ENCODE measurements around the gene UBL3.

The UBL3 gene

DNA sequence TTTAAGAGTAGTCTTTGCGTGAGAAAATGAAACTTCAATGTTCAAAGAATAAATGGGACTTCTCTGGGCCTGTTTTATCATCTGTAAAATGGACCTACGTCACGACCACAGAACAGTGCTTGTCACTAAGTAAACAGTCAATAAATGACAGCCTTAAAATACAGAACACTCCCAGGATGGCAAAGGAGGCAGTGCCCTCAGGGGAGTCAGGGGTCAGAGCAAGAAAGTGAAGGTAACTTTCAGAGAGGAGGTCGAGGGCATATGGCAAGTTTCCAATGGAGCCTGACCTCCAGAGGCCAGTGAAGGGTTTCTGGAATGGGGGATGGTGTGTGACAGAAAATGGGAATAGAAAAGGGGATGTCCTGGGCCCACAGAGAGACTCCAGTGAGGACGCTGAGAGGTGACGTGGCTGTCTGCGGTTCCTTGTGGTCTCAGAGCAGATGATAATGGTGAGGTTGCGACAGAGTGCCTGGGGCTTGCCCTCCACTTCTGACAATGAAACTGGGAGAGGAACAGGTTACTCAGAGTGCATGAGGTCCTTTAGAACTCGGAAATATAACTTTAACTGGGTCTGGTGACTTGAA is 91.8 kb downstream of the UBL3 start:
- no peak for DNase-seq (ENCODE audit: low spot score)

DNA sequence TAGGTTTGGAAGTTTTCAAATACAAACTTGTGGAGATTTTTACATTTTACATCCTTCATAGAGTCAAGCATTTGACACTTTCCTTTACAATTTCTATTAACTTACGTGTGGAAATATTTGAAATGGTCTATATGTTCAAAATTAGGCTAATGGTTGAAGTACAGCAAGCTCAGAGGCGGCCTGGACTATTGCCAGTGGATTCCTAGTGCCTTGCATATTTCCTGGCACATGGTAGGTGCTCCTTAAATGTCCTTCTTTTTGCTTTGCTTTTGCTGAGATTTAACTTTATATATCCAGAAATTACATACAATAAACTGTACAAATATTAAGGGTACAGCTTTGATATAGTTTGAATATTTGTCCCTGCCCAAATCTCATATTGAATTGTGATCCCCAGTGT is 93.9 kb downstream of the UBL3 start:
- DNase-seq (ENCODE audit: low spot score): no peak

DNA sequence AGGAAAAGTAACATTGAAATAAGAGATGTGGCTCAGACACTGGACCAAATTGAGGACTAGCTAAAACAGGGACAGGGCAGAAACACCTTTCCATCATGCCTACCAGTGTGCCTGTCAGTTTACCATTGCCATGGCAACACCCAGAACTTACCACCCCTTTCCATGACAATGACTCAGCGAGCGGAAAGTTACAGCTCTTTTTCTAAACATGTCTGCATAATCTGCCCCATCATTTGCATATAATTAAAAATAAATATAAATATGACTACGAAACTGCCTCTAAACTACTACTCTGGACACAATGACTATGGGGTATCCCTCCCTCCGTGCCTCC is 96.0 kb downstream of the UBL3 start:
- no peak for DNase-seq (ENCODE audit: low spot score)

DNA sequence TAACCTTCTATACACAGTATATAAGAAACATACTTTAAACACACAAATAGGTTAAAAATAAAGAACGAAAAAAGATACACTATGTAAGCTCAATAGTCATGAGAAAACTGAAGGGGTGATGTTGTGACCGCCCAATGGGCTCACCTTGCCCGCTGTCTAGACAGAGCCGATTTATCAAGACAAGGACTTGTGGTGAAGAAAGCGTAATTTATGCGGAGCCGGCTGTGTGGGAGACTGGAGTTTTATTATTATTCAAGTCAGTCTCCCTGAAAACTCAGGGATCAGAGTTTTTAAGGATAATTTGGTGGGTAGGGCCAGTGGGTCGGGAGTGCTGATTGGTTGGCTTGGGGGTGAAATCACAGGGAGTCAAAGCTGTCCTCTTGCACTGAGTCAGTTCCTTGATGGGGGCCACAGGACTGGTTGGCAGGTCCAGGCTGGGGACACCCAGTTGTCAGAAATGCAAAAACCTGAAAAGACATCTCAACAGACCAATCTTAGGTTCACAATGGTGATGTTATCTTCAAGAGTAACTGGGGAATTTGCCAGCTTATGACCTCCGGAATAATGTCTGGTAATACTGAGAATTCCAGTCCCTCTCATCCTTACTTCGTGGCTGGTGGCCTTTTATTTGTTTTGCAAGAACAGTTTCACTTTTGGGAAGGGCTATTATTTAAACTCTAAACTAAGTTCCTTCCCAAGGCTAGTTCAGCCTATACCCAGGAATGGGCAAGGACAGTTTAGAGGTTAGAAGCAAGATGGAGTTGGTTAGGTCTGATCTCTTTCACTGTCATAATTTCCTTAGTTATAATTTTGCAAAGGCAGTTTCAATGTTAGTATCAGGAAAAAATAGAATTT is 96.6 kb downstream of the UBL3 start:
- no peak for DNase-seq (ENCODE audit: low spot score)

DNA sequence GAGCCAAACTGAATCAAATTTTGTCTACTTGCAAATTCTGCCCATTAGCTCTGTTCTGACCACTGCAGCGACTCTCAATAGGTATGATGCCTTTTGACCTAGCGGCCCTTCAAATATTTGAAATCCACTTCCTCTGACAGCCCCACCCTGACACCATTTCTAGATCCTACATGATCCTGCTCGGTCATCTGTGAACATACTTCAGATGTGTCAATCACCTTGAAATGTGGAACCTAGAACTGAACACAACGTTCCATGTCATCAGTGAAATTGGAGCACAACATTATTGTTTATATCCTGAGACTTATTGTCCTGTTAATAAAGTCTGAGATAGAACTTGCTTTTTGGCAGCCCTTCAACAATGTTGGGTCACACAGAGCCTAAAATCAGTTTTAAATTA is 98.2 kb downstream of the UBL3 start:
- no peak for DNase-seq (ENCODE audit: low spot score)

DNA sequence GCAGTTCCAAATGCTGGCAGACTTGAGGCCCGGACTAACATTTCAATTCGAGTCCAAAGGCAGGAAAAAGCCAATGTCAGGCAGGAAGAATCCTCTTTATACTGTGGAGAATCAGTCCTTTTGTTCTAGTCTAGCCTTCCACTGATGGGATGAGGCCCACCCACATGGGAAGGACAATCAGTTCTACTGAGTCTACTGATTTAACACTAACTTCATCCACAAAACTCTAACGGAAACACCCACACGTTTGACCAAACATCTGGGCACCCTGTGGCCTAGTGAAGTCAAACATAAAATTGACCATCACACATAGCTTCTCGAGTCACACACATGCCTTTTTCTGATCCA is 100.3 kb downstream of the UBL3 start:
- no peak for DNase-seq (ENCODE audit: low spot score)

DNA sequence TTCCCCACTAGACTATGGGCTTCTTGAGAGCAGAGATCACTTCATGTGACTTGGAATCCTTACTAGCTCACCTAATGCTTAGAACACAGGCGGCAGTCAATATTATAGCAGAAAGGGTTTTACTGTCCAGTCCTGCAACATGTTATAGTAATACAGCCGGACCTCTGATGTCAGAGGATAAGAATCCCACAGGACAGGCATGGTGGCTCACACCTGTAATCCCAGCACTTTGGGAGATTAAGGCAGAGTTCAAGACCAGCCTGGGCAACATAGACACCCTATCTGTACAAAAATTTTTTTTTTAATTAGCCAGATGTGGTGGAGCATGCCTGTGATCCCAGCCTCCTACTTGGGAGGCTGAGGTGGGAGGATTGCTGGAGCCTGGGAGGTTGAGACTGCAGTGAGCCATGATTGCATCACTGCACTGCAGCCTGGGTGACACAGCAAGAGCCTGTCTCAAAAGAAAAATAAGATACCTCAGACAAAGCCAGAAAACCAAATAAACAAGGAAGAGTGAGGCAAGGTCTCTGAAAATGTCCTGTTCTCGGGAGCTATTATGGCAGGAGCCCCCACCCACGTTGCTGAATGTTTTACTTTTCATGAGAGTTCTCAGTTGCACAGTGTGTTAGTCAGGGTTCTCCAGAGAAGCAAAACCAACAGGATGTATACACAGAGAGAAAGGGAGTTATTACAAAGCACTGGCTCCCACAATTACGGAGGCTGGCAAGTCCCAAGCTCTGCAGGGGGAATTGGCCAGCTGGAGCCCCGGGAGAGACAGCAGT is 100.8 kb downstream of the UBL3 start:
- DNase-seq (ENCODE audit: low spot score): no peak

DNA sequence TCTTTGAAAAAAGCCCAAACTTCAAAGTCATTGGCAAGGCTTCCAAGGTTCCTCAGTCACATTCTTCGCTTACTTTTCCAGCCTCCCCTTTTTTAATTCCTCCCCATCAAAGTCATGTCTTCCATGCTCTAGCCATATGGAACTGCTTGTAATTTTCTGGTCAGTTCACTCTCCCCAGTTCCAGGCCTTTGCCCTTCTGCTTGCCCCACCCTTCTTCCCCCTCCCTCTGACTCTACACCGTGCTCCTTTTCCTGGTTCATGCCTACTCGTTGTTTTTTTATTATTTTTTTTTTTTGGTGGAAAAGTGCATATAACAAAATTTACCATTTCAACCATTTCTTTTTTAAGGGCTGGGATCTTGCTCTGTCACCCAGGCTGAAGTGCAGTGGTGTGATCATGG is 102.3 kb downstream of the UBL3 start:
- DNase-seq (ENCODE audit: low spot score): no peak

DNA sequence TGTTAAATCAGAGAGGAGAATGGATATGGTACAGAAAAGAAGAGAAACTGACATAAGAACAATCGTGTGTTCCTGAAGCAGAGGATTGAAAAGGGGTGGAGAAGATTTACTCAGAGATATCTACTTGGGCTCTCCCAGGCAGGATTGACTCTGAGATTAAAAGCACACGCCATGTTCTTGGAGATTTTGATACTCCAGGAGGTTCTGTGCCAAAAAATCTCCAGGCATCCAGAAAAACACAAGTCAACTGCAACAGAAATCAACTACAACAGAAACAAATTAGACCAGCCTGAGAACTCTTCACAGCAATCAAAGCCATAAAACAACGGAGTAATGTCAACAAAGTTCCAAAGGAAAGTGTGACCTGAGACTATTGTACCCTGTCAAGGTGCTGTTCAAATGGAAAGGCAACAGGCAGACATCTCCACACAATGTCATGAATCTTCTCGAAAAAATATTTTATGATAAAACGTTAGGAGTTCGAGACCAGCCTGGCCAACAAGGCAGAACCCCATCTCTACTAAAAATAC is 104.2 kb downstream of the UBL3 start:
- no peak for DNase-seq (ENCODE audit: low spot score)

DNA sequence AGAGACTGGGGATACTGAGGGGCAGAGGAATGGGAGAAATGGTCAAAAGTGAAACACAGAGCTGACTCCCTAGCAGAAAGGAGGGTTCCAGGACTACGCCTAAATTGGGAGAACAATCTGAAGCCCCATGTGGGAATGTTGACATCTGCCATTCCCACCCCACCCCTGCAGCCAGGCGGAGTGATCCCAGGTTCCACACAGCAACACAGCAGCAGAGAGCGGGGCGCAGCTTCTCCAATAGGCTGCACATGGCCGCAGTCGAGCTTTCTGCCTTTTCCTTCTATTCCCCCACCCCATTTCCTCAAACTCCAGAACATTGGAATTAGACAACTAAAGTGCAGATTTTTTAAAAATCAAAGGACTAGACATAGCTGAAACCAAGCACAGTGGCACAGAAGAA is 104.7 kb downstream of the UBL3 start:
- DNase-seq (ENCODE audit: low spot score): no peak

DNA sequence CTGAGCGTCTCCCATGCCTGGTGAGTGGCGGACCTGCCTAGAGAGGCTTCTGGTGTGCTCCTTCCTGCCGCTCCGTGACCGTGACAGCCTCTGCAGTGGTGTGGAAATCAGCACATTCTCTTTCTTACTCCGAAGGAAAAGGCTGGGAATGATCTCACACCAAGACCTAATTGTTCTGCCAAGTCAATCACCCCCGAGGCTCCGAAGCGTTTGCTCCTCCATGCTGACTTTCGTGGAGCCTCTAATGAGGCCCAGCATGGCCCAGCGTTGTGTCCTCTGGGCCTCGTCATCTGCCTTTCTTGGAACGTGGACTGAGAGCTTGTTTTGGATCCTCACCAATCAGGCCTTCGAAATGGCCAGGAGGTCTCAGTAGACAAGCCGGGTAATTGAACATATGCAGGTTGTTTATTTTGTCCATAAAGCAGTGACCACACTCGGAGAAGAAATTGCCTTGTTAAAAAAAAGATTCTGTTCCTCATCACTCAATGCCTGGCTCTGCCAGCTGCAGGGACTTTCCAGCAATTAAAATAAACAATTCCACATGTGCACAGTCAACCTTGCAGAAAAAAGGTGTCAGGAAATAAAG is 107.1 kb downstream of the UBL3 start:
- no peak for DNase-seq (ENCODE audit: low spot score)

DNA sequence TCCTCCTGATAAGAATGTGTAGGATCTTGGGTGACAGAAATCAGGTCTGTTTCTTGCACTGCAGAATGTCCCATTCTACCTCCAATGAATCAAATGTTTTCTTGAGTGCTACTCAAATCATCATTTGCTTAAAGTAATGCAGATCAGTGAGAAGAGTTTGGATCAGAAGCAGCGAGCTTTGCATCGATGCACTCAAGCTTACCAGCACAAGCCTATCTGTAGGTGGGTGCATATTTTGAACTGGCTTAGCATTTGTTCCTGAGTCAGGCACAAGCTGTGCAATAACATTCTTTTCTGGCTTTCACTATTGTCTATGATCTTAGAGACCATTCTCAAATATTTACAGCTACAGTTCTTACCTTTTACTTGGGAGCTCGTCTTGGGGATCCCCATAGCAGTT is 109.5 kb downstream of the UBL3 start:
- peak; percentile 26 for DNase-seq (ENCODE audit: low spot score)

DNA sequence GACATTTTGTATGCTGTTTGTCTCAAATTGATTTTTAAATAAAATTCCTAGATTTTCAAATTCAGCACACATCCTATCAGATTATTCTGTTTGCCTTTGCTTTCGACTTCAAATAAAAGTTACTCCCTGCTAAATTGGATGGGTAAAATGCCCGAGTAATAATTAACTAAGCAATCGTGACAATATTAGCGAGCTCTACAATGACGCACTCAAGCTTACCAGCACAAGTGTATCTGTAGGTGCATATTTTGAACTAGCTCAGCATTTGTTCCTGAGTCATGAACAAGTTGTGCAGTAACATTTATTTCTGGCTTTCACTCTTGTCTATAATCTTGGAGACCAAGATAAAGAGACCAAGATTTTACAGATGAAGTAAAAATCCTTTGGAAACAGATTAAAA is 113.4 kb downstream of the UBL3 start:
- DNase-seq (ENCODE audit: low spot score): no peak

DNA sequence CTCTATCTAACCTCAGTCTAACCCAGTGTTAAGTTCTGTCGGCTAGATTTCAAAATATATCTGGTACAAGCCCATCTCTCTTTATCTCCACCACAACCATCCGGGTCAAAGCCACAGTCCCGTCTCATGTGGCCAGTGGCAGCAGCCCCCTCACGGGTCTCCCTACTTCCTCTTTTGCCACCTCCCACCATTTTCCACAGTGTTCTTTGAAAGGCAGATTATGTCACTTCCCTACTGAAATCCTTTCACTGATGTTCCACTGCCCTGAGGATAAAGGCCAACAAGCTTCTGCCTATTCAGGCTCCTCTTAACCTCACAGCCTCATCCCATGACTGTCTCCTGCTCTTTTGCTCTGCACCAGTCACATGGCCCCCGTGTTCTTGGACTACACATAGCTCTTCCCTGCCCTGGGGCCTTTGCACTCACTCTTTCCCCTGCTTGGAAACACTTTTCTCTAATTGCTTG is 117.2 kb downstream of the UBL3 start:
- no peak for DNase-seq (ENCODE audit: low spot score)

DNA sequence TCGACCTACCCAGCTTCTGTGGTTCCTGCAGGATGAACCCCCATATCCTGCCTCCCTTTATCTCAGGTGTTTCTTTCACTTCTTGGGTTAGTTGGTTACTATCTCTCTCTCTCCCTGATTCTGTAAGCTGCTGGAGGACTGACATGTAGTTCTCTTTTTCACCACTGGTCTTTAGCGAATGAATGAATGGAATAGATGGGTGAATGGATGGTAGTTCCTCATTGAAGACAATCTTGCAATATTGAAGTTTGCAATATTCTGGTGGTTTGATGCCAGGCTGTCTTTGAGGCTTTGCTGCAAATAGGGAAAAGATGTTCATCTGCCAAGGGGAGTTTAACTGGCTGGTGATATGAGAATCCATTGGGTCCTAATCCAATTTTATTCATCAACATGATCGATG is 120.2 kb downstream of the UBL3 start:
- DNase-seq (ENCODE audit: low spot score): no peak

DNA sequence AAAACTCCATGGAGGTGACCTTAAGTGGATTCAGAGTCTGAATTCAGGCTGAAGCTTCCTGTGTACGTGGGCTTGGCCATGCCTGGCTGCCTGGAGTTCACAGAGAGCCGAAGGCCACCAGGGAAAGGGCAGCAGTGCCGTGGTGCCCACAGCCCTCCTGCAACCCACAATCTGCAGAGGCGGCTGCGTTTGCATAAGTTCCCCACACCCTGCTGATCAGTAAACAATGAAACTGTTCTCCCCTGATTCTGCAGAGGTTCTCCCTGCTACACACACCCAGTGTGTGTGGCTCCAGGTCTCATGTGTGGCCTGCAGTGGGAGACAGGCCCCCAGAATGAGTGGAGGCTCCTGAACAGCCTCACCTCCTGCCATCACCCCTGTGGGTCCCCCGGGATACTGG is 128.0 kb downstream of the UBL3 start:
- DNase-seq (ENCODE audit: low spot score): no peak

DNA sequence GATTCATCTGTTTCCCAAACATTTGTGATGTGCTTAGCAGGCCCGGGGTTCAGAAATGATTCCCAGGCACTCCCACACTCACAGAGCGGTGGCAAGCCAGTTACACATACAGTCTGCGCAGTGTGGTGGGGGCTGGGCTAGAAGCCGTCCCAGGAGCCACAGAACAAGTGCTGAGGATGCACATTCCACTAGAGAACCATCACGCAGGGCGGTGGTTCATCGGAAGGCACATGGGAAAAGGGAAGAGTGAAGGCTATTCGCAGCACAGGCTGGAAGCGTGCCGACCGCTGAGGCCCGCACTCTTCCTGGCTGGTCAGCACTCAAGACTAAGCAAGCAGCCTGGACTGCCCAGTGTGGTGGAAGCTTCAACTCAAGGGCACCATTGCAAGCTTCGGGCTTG is 128.7 kb downstream of the UBL3 start:
- DNase-seq (ENCODE audit: low spot score): no peak

DNA sequence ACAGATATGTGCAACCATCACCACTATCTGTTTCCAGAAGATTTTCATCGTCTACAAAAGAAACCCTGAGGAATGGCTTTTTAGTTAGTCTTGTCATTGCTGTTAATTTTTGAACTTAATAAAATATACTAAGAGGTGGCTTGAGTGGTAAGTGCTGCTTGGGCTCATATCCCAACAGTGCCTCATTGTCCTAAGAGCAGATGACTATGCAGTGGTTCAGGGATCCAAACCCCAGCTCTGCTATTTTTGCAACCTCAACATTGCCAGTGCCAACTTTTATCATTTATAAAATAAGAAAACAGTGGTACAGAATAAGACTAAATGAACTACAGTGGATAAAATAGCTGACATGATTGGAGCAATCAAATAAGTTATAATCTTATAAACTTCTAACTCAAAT is 131.7 kb downstream of the UBL3 start:
- no peak for DNase-seq (ENCODE audit: low spot score)

DNA sequence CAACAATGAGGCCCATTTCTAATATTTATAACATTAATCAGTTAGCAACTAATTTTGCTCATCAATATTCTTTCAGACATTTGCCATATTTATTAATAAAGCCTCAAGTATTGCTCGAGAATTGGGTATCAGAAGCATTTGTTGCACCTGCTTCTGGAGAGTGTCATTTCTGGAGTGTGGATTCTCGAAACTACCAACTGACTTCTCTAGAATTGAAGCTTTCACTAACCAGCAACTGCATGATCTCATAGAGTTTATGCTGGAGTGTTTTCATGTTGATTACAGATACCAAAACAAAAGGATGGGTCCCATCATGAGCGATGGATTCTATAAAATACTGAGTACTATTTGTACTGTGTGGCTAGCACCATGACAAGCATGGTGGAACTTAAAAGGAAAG is 133.9 kb downstream of the UBL3 start:
- DNase-seq (ENCODE audit: low spot score): no peak

All from putamen (tissue), 1 donor.